Islet precursor cell (in vitro differentiated cells): ENCODE results near the gene H2BK1.

Experiments used
- DNase-seq: peaks from one replicate; pipeline ENCODE4 v3.0.0-alpha.2; 2018

Gene H2BK1

DNA sequence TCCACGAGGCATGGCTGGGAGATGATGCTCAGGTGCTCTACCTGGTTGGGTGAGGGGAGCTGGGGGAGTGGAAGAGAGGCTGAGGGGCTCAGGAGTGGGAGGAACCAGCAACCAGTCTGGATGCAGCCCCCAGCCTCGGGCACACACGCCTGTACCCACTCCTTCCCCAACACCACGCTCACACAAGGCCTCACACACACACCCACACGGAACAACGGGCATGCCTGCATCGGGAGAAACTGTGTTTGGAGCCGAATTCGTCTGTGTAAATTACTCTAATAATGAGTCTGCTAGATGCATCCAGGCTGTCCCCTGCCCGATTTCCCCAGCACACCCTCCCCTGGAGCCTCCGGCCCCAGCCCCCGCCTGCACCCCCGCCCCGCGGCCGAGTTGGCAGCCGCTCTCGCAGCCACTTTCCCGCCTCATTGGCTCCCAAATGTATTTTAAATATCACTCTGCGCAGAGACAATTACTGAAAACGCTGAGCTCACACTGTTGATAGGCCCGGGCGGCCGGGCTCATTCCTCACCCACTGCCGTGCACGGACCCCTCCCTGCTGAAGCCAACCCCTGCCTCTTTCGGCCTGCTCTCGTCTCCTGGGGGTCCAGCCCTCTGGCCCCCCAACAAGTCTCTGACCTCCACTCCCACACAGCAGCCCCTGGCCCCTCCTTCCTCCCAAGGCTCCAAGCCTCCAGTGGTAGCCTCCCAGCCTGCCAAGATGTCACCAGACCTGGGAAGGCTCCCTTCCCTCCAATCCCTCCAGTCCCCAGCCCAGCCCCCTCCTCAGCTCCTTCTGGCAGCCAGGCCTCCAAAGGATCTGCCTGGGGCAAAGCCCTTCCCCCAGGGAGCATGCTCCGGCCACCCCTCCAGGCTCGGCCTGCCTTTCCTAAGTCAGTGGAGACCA is 11.1 kb downstream of the H2BK1 start:
- peak; percentile 76 for DNase-seq

DNA sequence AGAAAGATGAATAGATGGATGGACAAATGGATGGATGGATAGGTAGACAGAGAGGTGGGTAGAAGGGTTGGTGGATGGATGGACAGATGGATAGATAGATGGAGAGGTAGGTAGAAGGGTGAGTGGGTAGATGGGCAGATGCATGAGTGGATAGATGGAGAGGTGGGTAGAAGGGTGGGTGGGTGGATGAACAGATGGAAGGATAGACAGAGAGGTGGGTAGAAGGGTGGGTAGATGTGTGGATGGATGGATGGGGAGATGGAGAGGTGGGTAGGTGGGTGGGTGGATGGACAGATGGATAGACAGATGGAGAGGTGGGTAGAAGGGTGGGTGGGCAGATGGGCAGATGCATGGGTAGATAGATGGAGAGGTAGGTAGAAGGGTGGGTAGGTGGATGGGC is 12.4 kb downstream of the H2BK1 start:
- DNase-seq: no peak

DNA sequence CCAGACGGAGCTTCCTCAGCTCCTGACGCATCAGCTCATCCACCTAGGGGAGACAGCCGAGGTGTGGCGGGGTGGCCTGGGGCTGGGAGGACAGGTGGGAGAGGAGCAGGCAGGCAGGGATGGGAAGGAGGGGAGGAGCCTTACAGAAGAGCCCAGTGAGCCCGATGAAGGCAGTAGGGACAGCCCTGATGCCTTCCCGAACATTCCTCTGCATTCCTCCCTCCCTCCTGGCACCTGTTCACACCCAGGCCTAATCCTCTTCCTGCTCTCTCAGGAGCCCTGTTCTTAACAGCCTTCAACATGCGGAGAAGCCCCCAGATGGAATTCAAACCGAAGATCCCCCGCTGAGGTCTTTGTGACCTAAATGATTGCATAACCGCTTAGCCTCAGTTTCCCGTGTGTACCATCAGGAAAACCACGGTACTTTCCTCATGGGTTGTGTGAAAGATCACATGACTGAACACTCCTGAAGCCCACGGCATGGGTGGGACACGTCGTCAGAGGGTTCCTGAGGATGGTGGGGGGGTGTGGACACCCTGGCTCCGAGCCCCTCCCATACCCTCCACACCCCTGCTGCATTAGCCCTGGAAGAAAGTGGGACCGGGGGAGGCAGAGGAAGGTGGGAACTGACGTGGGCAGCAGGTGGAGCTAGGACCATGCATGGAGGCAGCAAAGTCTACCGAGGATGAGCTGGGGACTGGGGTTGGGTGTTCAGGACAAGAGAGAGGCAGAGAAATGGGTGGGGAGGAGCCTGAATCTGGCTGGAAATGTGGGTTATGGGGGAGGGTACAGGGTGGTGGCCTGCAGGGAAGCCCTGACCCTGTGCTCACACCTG is 14.5 kb downstream of the H2BK1 start:
- no peak for DNase-seq

DNA sequence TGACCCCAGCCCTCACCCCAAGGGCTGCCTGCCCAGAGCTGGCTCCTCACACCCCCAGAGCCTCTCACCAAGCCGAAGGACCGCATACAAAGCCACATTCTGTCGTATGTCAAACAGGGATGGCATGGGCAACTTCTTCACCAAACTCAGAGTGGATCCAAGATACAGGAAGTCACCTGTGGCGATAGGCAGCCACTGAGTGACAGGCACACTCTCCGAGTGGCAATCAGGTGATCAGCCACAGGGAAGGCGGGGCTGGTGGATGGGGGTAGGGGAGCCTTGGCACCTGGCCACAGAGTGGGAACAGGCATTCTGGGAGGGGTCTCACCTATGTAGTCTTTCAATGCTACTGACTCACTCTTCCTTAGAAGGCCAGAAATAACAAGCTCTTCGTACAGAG is 16.1 kb downstream of the H2BK1 start:
- no peak for DNase-seq

DNA sequence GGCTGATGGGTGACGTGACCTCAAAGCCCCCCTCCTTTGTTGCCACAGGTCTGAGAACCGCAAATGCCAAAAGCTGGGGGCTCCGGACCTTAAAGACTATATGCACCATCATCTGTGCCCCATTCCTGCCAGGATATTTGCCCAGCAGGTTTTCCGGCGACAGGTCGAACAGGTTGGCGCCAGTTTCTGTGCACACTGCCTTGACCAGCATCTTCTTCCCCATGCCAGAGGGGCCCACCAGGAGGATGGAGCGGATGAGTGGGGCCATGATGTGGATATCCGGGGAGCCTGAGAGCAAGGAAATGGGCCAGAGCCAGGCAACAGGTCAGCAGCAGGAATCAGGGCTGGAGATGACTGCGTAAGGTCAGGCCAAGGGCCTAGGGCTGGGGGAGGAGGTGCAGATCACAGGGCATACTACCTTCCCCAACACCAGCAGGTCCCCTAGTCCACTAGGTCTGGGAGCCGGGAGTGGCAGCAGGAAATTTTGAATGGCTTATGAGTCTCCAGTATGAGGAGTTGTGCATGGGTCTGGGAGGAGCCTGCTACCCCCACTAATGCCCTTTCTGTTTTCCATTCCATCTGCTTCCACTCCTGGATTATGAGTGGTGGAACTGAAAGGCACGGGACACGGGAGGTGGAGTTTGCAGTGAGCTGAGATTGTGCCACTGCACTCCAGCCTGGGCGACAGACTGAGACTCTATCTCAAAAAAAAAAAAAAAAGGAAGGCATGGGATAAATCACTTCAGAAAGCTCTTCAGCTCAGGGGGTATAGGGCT is 16.9 kb downstream of the H2BK1 start:
- DNase-seq: no peak

DNA sequence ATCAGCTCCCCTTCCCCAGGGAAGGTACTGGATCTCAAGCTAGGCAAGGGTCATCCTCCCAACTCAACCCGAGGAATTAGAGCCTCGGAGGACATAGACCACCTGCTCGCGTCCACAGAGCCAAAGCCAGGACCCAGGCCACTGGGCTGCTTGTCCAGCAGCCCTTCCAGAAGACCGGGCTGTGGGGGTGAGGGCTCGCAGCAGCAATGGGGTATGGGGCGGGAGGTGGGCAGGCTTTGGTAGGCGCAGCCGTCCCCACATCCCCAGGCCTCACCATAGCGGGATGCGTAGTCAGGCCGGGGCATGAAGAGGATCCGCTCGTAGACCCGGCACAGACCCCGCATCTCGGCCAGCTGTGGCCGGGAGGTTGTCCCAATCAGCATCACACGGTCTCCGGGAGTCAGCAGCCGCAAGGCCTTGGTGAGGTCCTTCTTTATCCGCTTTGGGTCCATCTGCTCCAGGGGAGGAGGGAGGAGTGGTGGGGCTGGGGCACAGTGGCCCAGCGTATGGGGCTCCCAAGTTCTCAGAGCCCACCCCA is 18.2 kb downstream of the H2BK1 start:
- no peak for DNase-seq

DNA sequence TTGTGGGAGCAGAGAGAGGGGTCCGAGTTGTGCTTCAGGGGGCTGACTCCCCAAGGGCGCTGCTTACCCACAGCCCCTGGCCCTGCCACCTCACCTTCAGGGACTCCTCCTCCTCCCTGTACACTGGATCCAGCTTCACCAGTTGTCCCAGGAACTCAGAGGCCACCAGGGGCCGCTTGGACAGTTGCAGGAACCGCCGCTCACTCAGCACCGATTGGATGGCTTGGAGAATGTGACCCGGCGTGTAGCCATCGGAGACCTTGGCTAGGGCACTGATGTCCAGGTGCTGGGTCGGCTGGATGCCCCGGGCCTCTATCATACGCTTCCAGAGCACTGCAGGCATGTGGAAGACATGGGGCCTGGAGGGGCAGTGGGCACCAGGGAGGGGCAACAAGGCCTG is 18.7 kb downstream of the H2BK1 start:
- no peak for DNase-seq

DNA sequence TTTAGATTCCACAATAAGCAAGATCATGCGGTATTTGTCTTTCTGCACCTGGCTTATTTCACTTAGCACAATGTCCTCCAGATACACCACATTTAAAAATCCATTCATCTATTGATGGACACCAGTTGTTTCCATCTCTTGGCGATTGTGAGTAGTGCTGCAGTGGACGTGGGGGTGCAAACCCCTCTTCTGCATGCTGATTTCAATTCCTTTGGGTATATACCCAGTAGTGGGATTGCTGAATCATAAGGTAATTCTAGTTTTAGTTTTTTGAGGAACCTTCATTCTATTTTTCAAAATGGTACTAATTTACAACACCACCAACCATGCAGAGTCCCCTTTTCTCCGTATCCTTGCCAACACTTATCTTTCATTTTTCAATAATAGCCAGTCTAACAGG is 21.2 kb downstream of the H2BK1 start:
- no peak for DNase-seq

DNA sequence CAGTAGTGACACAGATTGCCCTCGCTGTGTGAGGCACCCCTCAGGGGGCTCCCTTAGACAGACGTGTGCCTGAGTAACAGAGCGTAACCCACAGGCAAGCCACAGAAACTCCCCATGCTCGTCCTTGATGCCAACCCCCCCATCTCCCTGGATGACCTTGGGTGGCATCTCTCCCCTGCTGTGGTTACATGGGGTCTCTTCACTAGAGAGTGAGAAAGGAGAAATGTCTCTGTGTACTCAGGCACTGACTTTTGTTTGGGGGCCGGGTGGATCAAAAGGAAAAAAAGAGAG is 22.1 kb downstream of the H2BK1 start:
- no peak for DNase-seq

DNA sequence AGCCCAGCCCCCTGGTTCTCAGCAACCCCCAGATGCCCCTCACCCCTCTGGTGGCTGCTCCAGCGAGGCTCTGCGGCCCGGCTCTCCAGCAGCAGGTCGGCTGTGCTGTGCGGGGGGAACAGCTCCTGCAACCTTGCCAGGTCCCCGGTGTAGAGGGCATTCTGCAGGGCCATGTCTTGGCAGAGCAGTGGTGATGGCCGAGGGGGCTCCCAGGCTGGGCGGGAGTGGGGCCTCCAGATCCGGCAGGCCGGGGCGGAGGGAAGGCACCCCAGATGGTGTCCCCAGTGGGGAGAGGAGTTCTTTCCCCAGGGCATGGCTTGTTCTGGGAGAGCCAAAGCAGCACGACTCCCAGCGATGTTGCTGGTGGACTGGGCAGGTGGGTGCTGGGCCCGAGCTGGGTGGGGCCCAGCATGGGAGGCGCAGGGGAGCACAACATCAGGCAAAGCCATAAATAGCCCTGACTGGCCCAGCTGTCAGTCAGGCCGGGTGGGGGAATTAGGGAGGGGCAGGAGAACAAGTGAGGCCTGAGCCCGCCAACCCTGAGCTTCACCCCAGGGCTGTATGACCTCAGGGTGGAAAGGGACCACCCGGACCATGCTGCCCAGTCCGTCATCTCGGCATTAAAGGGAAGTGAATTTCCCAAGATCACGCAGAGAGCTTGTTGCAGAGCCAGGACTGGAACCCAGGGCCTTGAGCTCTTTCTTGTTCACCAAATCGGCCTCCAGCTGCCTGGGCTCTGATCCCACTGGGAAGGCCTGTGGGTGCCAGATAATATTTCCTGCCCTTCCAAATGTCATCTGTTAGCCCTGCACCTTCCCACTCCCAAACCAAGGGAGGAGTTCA is 22.7 kb downstream of the H2BK1 start:
- no peak for DNase-seq

DNA sequence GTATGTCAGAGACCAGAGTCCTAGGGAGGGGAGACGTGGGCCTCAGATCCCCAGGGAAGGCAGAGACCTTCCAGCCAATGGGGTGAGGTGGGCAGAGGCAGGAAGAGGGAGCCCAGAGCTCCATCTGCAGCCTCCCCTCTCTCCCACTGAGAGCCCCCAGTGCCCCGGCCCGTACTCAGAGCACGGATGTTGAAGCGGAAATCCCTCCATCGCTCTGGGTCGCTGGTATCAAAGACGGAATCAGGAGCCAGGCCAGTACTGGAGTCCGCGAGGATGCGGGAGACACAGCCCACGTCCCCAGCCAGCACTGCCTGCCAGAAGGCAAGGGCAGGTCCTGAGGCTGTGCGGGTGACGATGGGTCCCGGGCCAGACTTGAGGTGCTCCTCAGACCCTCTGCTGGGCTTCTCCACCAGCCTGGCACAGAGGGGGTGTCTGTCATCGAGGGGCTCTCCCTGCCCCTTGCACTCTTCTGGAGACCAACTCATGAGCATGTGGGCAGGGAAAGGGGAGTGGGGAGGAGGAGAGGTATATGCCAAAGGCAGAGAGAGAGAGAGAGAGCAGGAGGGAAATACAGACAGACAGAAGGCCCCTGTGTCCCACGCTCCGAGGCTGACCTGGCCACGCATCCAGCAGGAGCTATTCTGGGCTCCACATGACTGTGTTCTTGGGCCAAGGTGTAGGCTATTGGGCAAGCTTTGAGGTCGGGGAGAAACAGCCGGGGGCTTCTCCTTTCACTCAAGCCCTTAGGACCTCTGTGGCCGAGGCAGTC is 23.5 kb downstream of the H2BK1 start, which contains the start of gene ASB10:
ASB10 (minus strand) TSS at position 611 of the 769 bp plus-strand sequence; CDS start at position 491, 120 bp downstream.
- no peak for DNase-seq

DNA sequence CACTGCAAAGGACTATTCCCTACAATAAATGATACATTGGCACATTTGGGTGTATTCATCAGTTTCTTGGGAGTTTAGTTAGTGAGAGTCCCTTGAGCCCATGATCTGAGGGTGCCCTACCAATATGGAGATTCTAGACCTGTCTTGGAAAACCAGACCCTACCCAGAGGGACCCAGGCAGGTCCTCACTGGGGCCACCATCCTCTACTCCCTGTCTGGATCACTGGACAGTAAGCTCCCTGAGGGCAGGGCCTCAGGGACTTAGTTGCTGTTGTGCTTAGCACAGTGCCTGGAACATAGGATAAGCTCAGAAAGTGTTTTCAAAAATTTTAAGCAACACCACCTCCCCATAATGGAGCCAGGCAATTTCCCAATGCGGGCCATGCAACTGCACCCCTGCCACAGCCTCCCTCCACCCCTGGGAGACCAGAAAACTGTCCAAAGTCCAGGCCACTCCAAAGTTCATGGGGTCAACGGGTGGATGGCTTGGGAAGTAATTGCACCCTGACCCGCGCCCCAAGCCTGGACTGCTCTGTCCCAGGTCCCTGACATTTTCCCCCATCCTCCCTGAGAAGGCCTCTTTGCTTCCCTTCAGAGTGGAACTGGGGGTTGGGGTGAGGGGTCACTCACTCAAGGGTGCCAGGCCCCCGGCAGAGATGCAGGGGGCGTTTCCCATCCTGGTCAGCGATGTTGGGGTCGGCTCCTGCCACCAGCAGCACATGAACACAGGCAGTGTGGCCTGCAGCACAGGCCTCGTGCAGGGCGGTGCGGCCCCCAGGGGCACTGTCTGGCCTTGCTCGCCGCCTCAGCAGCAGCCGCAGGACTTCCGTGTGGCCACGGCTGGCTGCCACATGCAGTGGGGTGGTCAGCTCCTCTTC is 24.3 kb downstream of the H2BK1 start:
- DNase-seq: no peak

DNA sequence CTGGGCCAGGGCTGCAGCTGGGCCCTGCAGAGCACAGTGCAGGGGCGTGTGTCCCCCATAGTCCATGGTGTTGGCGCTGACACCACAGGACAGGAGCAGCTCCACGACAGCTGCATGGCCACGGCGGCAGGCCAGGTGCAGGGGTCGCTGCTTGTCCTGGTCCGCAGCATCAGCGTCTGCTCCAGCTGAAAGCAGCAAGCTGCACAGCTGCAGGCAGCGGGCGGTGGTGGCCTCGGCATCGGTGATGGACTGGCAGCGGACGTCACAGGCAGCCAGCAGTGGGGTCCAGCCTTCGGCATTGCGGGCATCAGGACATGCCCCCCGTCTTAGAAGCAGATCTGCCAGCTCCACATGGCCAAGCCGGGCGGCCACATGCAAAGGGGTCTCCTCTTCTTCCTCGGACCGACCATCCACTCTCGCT is 29.3 kb downstream of the H2BK1 start:
- DNase-seq: peak; percentile 47

DNA sequence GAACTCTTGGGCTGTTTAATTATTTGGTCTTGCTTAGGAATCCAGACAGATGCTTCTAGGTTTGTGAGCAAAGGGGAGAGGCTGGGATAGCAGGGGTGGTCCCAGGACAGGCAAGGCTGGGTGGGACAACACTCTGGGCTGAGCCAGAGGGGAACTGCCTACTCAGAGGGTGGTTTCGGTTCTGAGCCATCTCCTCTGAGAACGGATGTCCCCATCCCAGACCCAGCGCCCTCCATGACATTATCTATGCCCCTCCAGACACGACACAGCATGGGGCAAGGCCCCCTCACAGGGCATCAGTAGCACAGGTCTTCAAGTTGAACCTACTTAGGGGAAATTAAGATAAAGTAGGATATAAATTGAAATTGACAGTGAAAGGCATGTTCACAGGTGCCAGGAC is 30.3 kb downstream of the H2BK1 start:
- peak; percentile 35 for DNase-seq

DNA sequence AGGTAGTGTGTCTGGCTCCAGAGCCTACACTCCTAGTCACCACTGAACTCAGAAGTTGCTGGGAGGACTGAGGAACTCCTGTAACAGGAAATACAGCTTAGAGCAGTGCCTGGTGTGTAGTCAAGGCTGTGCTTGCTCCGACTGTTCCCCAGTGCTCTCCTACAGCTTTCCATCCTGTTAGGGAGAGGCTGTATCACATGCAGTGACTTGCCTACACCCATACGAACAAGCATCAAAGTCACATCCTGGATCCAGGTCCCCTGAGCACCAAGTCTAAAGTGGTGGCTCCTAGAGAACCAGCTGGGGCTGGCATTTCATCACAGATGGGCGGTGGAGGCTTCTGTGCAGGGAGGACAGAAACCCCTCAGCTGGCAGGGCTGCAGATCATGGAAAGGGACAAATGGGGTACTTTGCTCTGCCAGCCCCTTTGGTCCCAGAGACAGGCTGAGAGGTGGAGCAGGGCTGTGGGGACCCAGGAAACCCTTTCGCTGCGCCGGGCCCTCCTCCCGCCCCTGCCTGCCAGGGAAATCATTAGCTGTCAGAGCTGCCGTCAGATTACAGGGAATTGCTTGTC is 30.9 kb downstream of the H2BK1 start:
- peak; percentile 34 for DNase-seq

DNA sequence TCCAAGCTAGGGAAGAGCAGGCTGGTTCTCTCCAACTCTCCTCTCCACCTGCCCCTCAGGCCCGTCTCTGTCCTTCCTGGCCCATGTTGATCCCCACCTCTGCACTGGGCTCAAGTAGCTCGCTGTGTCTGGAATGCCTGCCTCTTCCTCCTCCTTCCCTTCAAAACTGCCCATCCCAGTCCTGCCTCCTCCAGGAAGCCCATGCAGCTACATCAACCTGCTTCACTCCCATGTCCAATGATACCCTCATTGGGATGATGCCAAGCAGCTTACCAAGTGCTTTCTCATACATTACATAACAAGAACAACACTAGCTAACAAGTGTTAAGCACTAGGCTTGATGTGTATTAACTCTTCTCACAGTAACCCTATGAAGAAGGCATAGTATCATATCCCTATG is 31.5 kb downstream of the H2BK1 start:
- peak; percentile 37 for DNase-seq

DNA sequence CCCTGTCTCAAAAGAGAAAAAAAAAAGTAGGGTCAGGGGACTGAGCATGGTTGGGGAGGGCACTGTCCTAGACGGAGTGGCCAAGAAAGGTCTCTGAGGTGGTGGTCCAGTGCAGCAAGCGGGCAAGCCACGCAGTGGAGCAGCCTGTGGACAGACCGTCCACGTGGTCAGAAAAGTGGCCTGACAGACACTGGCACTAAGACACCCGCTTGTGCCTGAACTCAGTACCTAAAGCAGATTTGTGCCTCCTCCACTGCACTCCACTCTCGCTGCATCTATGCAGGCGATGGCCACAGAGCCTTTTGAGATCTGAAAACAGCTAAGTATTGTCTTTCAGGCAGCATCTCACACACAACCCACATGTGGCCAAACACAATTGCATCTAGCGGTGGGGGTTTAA is 32.1 kb downstream of the H2BK1 start:
- DNase-seq: peak; percentile 18

DNA sequence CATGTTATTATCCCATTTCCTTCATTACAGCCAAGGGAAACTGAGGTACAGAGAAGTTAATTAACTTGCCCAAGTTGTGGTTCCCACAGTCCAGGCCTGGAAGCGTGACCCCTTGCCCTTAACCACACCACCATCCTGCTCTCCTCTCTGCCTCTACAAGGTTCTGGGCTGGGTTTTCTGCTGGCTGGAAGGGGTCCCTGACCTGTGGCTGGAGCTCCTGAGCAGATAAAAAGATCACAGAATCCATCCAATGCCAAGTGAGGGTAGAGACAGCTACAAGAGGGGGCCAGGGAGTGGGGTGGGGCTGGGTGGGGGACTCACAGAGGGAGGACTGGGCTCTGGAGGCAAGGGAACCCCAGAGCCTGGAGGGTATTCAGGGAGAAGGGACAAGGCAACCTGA is 33.0 kb downstream of the H2BK1 start:
- DNase-seq: peak; percentile 35

DNA sequence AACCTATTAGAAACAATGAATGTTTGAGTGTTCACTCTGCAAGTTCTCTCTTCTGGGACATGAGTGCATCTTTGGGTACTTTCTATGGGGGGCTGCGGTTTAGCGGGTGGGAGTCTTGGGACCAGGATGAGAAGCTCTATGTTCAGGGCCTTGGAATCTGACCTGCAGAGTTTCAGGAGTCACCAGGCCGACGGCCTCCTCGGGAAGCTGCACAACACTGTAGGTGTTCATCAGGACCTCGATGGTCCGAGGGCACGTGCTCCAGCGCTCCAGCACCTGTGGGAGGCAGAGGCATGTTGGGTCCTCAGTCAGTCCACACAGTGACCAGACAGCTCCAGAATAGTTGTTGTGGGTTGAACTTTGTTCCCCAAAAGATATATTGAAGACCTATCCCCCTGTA is 33.9 kb downstream of the H2BK1 start:
- DNase-seq: no peak

DNA sequence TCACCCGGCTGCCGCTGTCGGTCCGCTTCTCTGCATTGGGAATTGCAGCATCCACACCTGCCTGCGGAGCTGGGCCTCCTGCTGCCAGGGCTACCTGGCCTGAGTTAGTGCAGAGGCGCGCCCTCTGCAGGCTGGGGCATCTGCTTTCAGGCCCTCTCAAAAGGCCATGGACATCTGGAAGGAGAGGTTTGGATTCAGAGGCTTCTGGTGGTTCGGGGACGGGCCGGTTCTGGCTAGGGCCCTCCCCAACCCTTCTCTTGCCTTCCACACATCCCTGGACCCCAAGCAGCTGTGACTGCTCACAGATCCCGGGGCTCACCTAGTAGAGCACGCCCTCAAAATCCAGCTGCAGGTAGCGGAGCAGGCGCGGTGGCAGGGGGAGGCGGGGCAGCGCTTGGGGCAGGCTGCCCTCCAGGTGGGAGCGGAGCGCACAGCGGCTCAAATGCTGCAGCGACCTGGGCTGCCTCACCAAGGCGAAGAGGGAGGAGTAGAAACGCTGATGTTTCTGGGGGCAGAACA is 34.4 kb downstream of the H2BK1 start:
- peak; percentile 45 for DNase-seq
